Activated effector memory CD4-positive, alpha-beta T cell treated with Interleukin-2 at 50 U/mL for 16 hours (primary cell): ENCODE data around the gene BPIFB6.
"Not testable (repeated sequence)": the region's sequence is repeated elsewhere in the genome, so short reads cannot be mapped to it uniquely, and the experiment has no call there.

Source experiments
- DNase-seq: peaks from one replicate; pipeline ENCODE4 v3.0.0-alpha.2; 2020

Gene BPIFB6

DNA sequence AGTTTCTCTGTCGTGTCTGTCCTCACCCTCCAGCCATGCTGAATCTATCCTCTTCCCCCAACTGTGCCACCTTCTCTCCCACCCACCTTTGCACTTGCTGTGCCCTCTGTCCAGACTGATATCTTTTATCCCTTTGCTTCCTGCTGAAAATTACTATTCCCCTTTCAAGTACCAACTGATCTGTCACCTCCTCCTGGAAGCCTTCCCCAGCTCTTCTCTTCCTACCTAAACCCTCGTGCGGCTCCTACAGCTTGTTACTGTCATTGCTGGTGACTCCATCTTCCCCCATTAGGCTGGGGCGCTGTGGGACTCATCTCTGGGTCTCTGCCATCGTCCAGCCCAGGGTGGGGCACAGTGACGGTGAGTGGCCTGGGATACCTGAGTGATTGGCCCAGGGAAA, 1.1 kb downstream of the BPIFB6 start:
- no peak for DNase-seq

DNA sequence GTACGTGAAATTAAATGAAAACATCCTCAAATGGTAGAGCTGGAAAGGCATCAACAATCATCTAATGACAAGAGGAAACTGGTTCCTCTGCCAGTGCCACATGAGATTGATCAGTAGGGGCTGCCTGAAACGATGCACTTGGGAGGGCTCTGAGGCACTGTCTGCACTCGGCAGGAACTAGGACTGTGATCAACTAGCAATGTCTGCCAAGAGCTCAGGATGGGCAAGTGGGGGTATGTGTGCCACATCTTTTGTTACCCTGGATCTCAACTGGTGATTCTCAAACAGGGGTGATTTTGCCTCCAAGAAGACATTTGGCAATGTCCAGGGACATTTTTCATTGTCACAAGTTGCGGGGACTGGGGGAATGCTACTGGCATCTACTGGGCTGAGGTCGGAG, 1.9 kb downstream of the BPIFB6 start:
- DNase-seq, result no peak

DNA sequence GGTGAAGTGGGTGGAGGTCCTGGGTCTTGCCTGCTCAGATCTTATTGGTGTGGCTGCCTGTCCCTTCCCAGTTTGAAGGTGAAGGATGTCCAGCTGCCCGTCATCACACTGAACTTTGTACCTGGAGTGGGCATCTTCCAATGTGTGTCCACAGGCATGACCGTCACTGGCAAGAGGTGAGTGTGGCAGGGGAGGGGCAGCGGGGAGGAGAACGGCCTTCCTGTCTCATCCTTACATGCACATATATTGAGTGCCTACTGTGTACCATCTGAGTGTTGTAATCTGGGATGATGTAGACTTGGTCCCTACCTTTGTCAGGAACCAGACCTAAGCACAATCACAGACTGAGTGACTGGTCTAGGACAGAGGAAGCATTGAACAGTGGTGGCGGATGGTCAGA, 2.7 kb downstream of the BPIFB6 start:
- DNase-seq, result no peak

DNA sequence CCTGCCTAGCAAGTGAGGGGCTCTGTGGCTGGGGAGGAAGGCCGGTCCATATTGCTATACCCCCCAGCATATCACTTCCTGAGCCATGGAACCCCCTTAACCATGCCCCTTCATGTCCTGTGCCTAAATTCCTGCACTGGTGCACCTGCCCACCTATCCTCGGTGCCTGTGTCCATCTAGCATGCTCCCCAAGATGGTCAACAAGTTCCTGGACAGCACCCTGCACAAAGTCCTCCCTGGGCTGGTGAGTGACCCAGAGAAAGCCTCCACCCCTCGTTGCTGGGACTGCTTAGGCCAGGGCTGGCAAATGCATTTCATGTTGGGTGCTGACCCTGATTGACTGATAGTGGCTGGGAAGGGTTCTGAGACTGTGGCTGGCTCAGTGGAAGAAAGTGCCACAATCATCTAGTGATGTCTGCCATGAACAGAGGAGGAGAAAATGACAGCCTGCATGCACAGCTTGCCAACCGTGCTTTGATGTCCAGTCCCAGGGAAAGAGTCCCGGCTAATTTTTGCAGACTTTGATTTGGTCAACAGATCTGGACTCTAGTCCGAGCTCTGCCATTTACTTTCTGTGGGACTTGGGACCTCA, 3.5 kb downstream of the BPIFB6 start:
- DNase-seq, result no peak

DNA sequence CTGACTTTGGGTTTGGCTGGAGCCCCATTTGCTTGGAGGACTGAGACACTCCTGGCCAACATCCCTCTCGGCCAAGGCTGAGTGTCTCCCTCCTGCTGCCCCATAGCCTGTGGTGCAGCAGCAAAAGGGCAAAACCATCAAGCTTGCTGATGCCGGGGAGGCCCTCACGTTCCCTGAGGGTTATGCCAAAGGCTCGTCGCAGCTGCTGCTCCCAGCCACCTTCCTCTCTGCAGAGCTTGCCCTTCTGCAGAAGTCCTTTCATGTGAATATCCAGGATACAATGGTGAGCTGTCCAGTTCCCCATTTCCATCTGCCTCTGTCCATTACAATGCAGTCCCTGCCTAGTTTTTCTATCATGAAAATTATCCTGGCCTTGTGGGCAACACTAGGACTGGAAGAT, 6.0 kb downstream of the BPIFB6 start:
- no peak for DNase-seq

DNA sequence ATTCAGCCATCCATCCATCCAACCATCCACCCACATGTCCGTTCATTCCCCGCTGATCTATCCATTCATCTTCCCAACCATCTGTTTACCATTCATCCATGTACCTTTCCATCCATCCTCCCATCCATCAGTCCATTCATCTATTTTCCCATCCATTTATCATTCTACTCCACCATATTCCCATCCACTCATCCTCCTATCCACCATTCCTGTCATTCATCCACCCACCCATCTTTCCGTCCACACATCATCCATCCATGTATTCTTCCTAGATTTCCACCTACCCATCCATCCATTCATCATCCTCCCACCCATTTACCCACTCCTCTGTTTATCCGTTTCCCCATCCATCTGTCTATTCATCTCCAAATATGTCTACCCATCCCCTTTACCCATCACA, 6.8 kb downstream of the BPIFB6 start:
- DNase-seq, result no peak

DNA sequence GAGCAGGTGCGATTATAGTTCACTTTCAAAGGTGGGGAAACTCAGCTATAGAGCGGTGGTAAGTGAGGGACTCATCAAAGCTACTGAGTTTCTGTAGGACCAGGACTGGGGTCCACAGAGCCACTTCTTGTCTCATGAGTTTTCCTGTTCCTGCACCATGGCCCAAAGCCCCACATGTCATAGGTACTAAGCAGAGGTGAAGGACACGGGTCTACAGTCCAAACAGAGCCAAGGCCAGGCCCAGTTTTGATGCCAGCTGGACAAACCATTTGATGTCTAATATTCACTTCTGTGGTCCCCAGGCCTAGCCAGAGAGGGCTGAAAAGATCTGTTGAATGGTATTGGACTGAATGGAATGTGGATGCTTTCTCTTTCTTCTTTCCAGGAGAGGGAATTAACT, 11.0 kb downstream of the BPIFB6 start:
- no peak for DNase-seq

DNA sequence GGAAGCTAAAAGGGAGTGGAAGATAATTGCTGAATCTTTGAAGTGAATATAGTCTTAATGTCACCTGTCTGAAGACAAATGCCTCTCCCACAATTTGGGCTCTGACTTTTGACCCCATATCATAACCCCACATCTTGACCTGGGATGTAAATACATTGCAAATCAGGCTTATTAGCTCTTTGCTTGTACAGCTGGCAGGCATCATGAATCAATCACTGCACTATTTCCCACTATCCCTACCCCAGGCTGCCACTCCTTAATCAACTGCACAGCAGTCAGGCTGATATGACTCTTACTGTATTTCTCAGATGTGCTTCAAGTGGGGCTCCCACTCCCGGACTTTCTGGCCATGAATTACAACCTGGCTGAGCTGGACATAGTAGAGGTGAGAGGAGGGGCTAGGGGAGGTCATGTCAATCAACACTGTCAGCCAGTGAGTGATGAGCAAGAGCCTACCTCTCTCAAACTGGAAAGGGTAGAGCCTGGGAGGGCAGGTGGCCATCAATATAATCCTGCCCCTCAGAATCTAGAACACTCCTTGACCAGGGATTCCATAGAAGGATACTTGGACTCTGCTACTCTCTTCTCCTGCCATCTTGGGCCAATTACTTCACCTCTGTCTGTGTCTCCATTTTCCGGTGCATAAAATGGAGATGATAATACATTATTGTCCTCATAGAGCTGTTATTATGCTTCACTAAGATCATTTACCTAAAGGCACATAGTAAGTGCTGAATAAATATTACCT, 11.7 kb downstream of the BPIFB6 start:
- DNase-seq, result no peak

DNA sequence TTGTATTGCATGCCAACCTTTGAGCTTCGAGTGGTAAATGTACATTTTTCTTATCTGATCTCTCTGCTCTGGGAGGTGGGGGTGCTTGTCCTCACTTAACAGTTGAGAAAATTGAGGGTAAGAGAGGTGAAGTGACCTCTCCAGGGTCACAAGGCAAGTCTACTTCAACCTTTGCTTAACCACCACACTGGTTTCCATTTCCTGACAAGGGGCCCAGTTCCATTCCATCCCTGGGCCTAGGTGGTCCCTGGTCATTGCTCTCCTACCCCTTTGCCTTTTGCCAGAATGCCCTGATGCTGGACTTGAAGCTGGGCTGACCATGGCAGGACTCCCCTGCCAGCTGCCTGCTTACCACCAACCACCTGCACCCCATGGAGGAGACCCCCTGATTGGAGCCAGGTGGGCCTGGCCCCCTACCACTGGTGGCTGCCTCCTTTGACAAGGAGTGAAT, 12.3 kb downstream of the BPIFB6 start:
- DNase-seq, result no peak

DNA sequence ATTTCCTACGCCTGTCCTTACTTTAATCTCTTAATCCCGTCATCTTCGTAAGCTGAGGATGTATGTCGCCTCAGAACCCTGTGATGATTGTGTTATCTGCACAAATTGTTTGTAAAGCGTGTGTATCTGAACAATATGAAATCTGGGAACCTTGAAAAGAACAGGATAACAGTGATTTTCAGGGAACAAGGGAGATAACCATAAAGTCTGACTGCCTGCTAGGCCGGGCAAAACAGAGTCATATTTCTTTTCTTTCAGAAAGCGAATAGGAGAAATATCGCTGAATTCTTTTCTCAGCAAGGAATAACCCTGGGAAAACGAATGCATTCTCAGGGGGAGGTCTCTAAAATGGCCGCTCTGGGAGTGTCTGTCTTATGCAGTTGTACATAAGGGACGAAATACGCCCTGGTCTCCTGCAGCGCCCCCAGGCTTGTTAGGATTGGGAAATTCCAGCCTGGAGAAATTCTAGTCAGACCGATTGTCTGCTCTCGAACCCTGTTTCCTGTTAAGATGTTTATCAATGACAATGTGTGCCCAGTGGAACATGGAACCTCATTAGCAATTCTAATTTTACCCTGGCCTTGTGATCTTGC, 13.8 kb downstream of the BPIFB6 start:
- DNase-seq, result not testable (repeated sequence)

DNA sequence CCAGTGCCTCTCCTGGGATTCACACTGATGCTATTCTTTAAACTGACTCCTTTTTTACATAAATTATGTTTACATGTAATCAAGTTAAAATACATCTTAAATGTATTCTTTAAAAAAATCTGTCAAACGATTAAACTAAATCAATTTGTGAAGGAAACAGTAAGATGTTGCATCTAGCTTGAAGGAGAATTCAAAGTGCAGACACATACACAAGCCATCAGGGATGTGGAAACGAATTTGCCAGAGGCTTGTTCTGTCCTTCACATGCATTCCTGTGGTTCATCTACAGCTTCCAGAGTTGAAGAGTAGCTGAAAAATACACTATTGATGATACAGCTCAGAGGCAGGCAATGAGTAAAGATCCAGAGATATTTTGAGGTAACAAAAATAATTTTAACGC, 15.0 kb downstream of the BPIFB6 start:
- DNase-seq, result no peak

DNA sequence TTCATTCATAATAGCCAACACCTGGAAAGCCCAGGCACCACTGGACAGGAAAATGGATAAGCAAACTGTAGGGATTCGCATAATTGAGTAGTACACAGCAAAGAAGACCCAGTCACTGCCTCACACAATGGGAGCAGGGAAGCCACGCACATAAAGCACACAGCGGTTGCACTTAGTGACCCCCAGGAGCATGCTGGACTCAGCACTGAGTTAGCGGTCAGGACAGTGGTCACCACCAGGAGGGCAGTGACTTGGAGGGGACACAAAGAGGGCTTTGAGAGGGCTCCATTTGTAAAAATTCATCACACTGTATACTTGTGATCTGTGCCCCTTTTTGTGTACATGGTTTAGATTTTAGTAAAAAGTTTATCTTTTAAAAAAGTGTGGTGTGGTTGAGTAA, 19.9 kb downstream of the BPIFB6 start:
- no peak for DNase-seq

DNA sequence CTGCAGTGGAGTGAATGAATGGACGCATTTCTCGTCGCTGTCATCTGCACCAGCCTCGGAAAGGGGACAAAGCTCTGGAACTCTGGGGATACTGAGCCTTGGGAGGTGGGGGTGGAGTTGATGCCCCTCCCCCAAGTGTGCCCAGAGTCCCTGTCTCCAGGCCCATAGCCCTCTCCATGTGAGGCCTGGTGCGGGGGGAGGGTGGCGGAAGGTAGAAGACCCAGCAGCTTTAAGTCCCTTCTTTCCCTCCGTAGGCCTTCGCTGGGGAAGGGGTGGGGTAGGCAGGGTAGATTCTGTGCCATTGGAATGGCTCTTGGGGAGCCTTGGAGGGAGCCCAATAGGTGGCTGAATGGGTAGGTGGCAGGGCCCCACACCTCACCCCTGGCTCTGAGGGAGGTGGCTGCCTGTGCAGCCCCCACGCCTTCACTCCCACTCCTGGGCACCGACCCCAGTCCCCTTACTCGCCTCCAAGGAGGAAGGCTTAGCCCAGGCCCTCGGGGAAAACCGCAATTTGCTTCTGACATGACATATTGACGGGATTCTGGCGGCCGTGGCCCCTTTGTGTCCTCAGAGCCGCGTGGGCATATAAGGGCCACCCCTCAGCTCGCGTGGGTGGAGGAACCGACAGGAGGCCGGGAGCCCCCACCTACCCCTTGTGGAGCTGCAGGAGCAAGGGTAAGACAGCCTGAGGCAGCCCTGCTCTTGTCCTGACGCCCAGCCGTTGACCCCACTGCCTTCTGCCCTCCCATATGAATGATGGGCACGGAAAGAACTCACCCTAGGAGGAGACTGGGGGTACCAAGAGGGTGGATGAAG, 22.1 kb downstream of the BPIFB6 start, which contains the start of gene BPIFB3:
Gene BPIFB3, plus strand, starts transcription at position 613 of the 816 bp plus-strand sequence. CDS start 1,533 bp downstream, outside the sequence.
- DNase-seq, result no peak

DNA sequence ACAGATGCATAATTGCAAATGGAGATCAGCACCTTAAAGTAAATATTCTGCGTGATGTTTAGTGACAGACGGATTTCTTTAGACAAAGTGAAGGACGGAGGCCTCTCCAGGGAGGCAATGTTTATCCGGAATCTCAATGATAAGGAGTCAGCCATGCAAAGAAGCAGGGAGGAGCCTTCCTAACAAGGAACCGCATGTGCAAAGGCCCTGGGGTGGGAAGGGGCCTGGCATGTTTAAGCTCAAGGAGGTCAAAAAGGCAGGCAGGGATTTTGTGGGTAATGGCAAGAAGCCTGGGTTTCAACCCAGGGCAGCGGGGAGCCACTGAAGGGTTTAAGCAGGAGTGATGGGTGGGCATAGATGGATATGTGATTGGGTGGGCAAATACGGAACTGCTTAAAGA, 22.9 kb downstream of the BPIFB6 start:
- no peak for DNase-seq

DNA sequence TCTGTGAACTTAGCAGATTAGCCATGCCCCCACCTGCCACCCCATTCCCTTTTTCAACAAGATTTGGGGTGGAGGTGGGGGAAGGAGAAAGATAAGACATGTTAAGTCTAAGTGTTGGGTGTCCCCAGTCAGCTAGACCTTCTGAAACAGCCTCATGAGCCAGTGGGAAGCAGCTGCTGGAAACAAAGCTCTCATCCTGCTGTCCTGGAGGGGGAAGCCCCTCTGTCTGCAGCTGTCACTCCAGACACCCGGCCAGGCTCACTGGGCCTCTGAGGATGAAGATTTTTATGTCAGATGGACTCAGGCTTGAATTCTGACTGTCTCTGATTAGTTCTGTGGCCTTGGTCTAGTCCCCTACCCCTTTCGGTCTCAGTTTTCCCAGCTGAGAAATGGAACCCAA, 23.3 kb downstream of the BPIFB6 start:
- no peak for DNase-seq

DNA sequence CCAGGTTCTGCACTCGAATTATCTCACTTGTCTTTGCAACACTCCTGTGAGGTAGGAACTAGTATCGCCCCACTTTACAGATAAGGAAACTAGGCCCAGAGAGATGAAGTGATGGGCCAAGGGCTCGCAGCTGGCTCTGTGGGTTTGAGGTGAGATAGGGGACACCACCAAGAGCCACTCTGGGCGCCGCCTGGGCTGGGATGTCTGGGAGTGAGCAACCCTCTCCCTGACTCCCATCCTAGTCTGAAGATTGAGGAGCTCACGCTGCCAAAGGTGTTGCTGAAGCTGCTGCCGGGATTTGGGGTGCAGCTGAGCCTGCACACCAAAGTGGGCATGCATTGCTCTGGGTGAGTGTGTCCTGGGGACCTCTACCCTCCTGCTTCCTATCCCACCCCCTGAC, 27.7 kb downstream of the BPIFB6 start:
- DNase-seq, result no peak

DNA sequence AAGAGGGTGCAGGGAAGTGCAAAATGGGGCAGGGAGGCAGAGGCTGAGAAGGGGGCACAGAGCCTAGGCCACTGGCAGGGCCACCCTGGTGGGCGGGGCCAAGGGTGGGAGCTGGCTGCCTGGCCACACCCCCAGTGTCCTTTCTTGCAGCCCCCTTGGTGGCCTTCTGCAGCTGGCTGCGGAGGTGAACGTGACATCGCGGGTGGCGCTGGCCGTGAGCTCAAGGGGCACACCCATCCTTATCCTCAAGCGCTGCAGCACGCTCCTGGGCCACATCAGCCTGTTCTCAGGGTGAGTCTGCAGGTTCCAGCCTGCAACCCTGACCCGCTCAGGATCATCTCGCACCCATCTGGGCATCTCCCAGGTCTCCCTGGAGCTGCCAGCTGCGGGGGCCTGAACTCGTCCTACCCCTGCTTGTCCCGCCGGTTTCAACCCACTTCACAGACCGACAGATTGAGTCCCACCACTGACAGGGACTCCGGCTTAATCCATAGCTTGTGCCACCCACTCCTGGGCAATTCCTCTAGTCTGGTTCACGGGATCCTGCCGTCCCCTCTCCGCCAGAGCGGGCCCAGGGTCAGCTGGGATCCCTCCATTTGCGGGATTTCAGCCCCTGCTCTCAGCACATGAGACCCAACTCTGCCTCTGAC, 28.4 kb downstream of the BPIFB6 start:
- no peak for DNase-seq

DNA sequence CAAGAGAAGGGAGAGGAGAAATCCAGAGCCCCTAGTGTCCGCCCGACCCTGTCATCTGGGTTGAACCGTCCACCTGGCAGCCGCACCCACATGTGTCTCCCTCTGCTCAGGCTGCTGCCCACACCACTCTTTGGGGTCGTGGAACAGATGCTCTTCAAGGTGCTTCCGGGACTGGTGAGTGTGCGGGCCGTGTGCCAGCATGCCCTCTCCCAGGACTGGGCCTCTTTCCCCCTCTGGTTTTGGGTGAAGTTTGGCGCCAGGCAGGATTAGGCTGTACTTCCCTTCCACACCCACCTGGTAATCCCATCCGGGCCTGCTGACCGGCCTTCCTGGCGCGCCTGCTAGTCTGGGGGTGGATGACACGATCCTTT, 30.2 kb downstream of the BPIFB6 start:
- no peak for DNase-seq

DNA sequence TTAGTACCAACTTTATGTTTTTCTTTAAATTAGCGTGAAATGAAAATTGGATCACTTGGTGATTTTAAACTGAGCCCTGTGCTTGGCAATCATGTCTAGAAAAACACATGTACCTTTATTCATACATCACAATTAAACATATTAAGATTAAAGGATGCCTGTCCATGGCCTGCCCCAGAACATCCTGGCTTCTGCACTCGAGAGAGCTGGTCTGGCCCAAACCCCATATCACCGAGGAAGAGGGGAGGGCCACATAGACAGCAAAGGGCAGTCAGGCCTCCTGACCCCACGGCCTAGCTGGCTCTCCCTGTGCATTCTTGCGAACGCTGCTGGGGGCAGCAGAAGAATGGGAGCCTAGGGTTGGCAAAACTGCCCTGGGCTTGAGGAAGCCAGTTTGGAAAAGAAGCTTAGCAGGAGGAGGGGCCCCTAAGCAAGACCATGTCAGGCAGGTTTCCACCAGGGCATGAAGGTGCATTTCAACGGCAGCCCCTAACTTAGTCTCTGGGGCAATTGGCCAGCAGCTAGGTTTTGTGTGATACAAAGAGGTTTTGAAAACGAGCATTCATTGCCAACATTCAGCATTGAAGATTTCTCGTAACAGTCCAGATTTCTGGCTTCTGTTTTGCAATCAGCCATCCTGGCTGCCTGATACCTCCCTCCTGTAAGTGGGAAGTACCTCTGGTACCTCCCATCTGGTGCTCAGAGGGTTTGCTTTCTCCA, 30.8 kb downstream of the BPIFB6 start:
- DNase-seq, result no peak

DNA sequence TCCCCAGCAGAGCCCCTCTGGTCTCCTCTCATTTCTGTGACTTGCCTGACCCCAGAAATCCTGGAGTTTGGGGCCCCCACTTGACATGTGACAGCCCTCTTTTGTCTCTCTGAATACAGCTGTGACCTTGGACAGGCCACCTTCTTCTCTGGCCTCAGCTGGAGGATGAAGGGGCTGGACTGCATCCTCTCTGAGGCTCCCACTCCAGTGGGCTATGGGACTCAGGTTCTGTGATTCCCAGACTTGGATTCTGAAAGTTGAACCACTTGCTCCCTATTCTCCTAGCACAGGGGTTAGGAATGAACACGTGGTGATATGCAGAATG, 31.3 kb downstream of the BPIFB6 start:
- no peak for DNase-seq

DNA sequence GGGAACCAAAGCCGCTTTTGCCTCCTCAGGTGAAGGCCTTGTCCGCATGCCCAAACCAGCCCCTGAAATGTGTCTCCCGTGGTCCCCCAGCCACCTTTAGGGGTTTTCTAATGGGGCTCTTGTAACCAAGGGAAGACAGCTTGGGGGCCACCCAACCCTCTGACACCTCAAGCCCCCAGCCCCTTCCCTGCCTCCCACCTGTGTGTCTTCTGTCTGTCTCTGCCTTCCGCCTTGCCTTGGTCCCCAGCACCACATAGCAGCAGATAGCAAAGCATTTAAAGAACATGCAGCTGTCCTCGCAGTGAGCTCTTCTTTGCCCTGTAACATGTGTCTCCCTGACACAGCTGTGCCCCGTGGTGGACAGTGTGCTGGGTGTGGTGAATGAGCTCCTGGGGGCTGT, 31.8 kb downstream of the BPIFB6 start:
- DNase-seq, result no peak

DNA sequence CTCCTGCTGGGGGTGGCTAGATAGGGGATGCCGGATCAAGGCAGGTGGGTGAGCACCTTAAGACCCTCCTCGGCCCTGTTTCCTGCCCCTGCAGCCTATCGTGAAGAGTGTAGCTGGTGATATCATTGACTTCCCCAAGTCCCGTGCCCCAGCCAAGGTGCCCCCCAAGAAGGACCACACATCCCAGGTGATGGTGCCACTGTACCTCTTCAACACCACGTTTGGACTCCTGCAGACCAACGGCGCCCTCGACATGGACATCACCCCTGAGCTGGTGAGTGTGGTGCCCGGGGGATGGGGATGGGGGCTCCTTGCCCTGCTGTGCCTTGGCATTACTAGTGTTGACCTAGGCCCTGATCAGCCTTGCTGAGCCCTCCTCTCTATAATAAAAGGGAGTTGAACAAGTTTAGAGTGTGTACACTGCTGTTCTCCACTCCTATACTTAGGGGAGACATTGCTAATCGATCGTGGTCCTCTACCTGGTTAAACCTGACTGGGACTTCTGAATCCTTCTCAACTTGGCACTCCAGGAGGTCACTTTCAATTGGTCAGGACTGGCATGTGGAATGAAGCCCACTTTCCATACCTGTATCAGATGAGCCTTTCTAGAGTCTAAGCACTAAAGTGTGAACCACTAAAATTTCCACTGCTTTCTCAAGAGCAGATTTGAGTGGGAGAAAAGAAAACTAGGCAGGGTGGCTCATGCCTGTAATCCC, 33.3 kb downstream of the BPIFB6 start:
- DNase-seq, result no peak
